Uterus (tissue), 4 donors: ENCODE data around the gene PTPRG. TPM values are rescaled to one million over a fixed set of nuclear protein-coding genes. Genes with fewer than 3 reads are reported as not detected.
A peak's percentile ranks its signal among the peaks of the same experiment; 100 is the strongest.

Source experiments
- DNase-seq, 2 donors: peaks; one replicate each; pipeline ENCODE4 v3.0.0-alpha.2; 2019 to 2020
- H3K27ac ChIP-seq, 2 donors: fragments of 200-600 bp; sonication (generic); 1 replicate in 1 of 2; 2 replicates in 1 of 2; pipeline ENCODE4 v1.5.1; 2016 to 2018
- H3K27me3 ChIP-seq, 2 donors: fragments of 200-600 bp; sonication (generic); one replicate each; pipeline ENCODE4 v1.5.1; 2018 to 2019; ENCODE audit warnings: control low read depth in 1 of 2
- H3K36me3 ChIP-seq, 2 donors: fragments of 200-600 bp; sonication (generic); one replicate each; pipeline ENCODE4 v1.5.1; 2019; ENCODE audit warnings: control low read depth in 1 of 2
- H3K4me1 ChIP-seq, 2 donors: fragments of 200-600 bp; sonication (generic); one replicate each; pipeline ENCODE4 v1.5.1; 2018 to 2019; ENCODE audit warnings: control low read depth in 1 of 2
- H3K4me3 ChIP-seq, 2 donors: fragments of 200-600 bp; sonication (generic); 1 replicate in 1 of 2; 2 replicates in 1 of 2; pipeline ENCODE4 v1.5.1; 2018 to 2019; ENCODE audit warnings: mild to moderate bottlenecking in 1 of 2
- H3K9me3 ChIP-seq, 2 donors: fragments of 200-600 bp; sonication (generic); one replicate each; pipeline ENCODE4 v1.5.1; 2019; ENCODE audit warnings: control low read depth in 1 of 2
- POLR2A ChIP-seq, 2 donors: fragments of 450-650 bp; IDR thresholded peaks; one replicate each; pipeline ENCODE4 v1.6.1; 2016; ENCODE audit warnings: antibody characterized with exemption in 2 of 2, mild to moderate bottlenecking in 1 of 2, moderate library complexity in 1 of 2
- intact Hi-C: fragments of 100-400 bp; cut with DNase I; formaldehyde crosslinking; loops from one replicate; pipeline ENCODE4 v1.15.1; 2023; ENCODE audit warnings: low total_unique reads
- total RNA-seq, 4 donors: library from RNA; depleted of rRNA in 3 of 4; stranded (reverse); fragments of >200 nt in 3 of 4; gene quantifications; one replicate each; pipeline versions ENCODE4 v1.1.0 to v1.2.4, GENCODE V29; 2014 to 2023
- TF ChIP-seq, protein P1 (sequence below), 4 experiments: fragments of 200-600 bp in 2 of 4; fragments of 450-650 bp in 2 of 4; sonication (generic) in 2 of 4; IDR thresholded peaks; one replicate each; pipeline ENCODE4 v1.5.1; 2016 to 2019; ENCODE audit warnings: antibody characterized with exemption in 4 of 4, mild to moderate bottlenecking in 2 of 4, moderate library complexity in 1 of 4
- donor health status: DM: yes; HTN: yes; CAD: no.

Gene PTPRG
- total RNA-seq, 4 donors from 2014 or later, result 43.5 to 136 (median 62.6) TPM

DNA sequence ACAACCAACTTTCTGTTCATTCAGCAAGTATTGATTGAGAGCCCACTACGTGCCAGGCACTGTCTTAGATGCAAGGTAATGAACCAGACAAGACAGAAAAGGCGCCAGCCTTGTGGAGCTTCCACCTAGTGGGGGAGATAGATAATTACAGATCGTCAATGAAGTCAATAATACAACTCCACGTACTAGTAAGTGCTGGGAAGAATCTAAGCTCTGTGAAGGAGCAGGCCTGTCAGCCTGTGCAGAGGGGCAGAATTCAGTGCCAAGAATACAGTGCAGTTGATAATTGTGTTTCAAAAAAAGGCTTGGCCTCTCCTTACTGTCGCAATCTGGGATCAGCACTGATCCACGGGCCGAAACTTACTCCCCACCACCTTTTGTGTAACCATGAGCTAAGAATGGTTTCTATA lies 625.7 kb downstream of the PTPRG start:
- H3K27ac ChIP-seq, result no peak overlapping the region
- intact Hi-C loops, result loop anchor here (5.0 to 10.0 kb wide), 2 partner anchors 332 to 625 kb away; partner anchors contain the start of gene PTPRG

DNA sequence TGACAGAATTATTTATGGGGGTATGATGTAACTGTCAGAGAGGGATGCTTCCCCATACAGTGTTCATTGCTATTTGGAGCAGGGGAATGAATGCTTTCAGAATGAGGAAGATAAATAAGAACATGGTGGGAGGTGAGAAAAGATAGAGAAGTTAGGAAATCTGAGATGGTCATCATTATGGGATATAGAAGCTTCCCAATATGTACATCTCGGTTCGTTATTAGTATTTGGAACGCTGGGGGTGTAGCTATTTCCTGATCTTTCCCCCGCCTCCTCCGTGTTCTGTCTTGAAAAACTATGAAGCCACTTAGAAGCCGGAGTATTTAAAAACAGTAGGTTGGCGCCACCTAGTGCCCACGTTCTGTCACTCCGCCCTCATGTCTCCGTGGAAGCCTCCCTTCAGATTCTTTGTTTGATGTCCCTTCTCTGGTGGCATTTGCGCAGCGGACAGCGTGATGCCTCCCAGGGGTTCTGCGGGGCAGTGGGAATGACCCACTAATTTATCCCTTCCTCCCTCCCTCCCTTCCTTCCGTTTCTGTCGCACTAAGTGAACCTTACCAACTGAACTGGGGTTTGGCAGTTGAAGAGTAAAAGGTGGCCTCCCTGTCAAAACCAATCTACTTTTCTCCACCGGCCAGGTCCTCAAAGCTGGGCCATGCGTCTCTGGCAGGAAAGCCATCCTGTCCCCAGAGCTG lies 627.5 kb downstream of the PTPRG start:
- H3K9me3 ChIP-seq, result no peaks in the 10 kb centered on the region
- no peaks in the 10 kb centered on the region for H3K27me3 ChIP-seq
- DNase-seq, result peak; percentile 70 to 75
- H3K4me1 ChIP-seq, result no peaks in the 10 kb centered on the region
- TF ChIP-seq, protein P1, sequence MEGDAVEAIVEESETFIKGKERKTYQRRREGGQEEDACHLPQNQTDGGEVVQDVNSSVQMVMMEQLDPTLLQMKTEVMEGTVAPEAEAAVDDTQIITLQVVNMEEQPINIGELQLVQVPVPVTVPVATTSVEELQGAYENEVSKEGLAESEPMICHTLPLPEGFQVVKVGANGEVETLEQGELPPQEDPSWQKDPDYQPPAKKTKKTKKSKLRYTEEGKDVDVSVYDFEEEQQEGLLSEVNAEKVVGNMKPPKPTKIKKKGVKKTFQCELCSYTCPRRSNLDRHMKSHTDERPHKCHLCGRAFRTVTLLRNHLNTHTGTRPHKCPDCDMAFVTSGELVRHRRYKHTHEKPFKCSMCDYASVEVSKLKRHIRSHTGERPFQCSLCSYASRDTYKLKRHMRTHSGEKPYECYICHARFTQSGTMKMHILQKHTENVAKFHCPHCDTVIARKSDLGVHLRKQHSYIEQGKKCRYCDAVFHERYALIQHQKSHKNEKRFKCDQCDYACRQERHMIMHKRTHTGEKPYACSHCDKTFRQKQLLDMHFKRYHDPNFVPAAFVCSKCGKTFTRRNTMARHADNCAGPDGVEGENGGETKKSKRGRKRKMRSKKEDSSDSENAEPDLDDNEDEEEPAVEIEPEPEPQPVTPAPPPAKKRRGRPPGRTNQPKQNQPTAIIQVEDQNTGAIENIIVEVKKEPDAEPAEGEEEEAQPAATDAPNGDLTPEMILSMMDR (IDR thresholded peaks at IDR 0.05), result peak; percentile 76 to 83 (median 78)
- no peak for TF ChIP-seq POLR2A (IDR thresholded peaks at IDR 0.05)
- H3K27ac ChIP-seq, result no peak overlapping the region
- H3K36me3 ChIP-seq, result no peaks in the 10 kb centered on the region
- no peak overlapping the region for H3K4me3 ChIP-seq
- intact Hi-C loops, result loop anchor here (5.0 to 10.0 kb wide), 2 partner anchors 334 to 627 kb away; partner anchors contain the start of gene PTPRG

More for the DNA sequence above, 625.7 kb downstream of the PTPRG start:
- Histone ChIP-seq H3K36me3 (no peaks in the 10 kb centered on the region), H3K4me1 (no peaks in the 10 kb centered on the region), H3K27me3 (no peaks in the 10 kb centered on the region), H3K4me3 (no peak overlapping the region), H3K9me3 (no peaks in the 10 kb centered on the region)
- no peak for DNase-seq
- TF ChIP-seq POLR2A (IDR thresholded peaks at IDR 0.05), result no peak
- TF ChIP-seq, protein P1 (IDR thresholded peaks at IDR 0.05), result peak; percentile 18 to 42 (median 30)

DNA sequence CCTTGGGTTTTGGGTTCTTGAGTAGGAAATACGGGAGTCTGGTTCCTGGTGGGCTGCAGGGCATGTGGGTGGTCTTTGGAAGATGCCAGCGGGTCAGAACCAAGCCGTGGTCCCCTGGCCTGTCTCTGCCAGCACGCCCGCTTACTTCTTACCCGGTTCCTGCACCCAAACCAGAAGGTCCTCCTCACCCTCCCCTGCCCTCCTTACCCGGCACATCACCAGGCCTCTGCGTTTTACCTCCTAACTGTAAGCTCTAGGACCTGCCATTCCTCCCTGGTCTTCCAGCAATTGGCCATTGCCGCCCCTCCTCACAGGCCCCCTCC lies 628.0 kb downstream of the PTPRG start:
- intact Hi-C loops, result loop anchor here (5.0 to 10.0 kb wide), 2 partner anchors 335 to 627 kb away; partner anchors contain the start of gene PTPRG
- H3K9me3 ChIP-seq, result no peaks in the 10 kb centered on the region

DNA sequence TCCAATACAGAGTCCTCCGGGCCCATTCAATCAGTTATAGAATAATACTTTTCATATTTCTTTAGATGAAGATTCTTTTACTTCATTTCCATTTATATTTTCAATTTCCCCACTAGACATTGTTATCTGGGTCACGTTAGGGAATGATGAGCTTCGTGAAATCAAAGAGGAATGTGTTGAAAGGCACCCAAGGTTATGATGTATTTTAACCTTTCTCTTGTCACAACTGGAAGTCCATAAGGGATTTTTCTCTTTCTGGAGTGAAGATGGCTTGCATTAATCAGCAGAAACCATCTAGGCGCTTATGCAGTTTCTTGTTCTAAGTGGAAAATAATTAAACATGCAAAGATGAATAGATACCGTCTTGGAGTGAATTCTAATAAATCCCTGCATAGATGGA lies 631.5 kb downstream of the PTPRG start:
- TF ChIP-seq, protein P1 (IDR thresholded peaks at IDR 0.05), result no peak
- no peak for TF ChIP-seq POLR2A (IDR thresholded peaks at IDR 0.05)

More for the DNA sequence above, 628.0 kb downstream of the PTPRG start:
- Histone ChIP-seq H3K36me3 (no peaks in the 10 kb centered on the region), H3K4me3 (no peak overlapping the region), H3K4me1 (no peaks in the 10 kb centered on the region), H3K27ac (no peak overlapping the region), H3K27me3 (no peaks in the 10 kb centered on the region)
- DNase-seq, result no peak
- TF ChIP-seq POLR2A (IDR thresholded peaks at IDR 0.05), result no peak
- TF ChIP-seq, protein P1 (IDR thresholded peaks at IDR 0.05), result no peak

DNA sequence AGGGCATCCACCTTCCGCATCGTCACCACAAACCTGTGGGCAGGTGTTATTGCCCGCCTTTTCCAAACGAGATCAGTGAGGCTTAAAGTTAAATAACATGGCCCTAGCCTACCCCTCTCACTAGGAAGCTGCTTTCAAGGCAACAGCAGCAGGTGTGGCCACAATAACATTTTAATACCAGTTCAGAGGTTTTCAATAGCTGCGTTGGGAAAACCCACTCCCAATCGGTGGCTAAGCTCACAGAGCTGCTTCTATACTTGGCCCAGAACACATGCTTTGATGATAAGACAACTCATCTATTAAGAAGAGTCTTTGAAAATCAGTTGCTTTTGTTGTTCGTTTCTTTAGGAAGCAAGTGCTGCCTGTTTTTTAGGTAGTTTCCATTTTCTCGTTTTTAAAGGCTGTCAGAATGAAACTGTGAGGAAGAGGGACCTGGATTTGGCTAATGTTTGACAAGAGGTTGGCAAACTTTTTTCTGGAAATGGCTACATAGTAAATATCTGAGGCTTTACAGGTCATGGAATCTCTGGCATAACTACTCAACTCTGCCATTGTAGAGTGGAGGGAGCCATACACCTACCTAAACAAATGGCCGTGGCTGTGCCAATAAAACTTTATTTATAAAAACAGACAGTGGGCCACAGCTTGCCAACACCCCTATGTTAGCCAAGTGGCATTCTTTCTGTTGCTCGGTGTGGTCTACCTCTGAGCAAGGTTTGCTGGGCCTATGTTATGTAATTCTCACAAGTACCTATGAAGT lies 632.4 kb downstream of the PTPRG start:
- Histone ChIP-seq H3K9me3 (no peaks in the 10 kb centered on the region), H3K36me3 (no peaks in the 10 kb centered on the region), H3K27ac (no peak overlapping the region), H3K4me1 (no peaks in the 10 kb centered on the region), H3K27me3 (no peaks in the 10 kb centered on the region), H3K4me3 (no peak overlapping the region)
- no peak for TF ChIP-seq POLR2A (IDR thresholded peaks at IDR 0.05)
- TF ChIP-seq, protein P1 (IDR thresholded peaks at IDR 0.05), result no peak
- intact Hi-C loops, result no loop called here
- no peak for DNase-seq

More for the DNA sequence above, 631.5 kb downstream of the PTPRG start:
- Histone ChIP-seq H3K4me3 (no peak overlapping the region), H3K27me3 (no peaks in the 10 kb centered on the region), H3K4me1 (no peaks in the 10 kb centered on the region), H3K27ac (no peak overlapping the region), H3K9me3 (no peaks in the 10 kb centered on the region), H3K36me3 (no peaks in the 10 kb centered on the region)
- DNase-seq, result no peak
- intact Hi-C loops, result no loop called here
